Fibroblast of lung (primary cell): ENCODE data around the gene MYO1H. TPM values are rescaled to one million over a fixed set of nuclear protein-coding genes. Genes with fewer than 3 reads are reported as not detected.

Experiments used
- DNase-seq, 2 donors: peaks; one replicate each; pipeline versions ENCODE4 v3.0.0 to v3.0.0-alpha.2; 2010; ENCODE audit warnings: low read depth in 2 of 2
- H2AFZ ChIP-seq: 2 replicates; pipeline ENCODE4 v1.5.1; 2012; ENCODE audit warnings: low read length, control low read depth, inconsistent platforms
- H3K27ac ChIP-seq: 2 replicates; pipeline ENCODE4 v1.5.1; 2011; ENCODE audit warnings: low read length, control low read depth; ENCODE audit not compliant: insufficient read depth
- H3K27me3 ChIP-seq: 2 replicates; pipeline ENCODE4 v1.5.1; 2011; ENCODE audit warnings: mild to moderate bottlenecking, low read length; ENCODE audit not compliant: control insufficient read depth, insufficient read depth
- H3K36me3 ChIP-seq: 2 replicates; pipeline ENCODE4 v1.5.1; 2011; ENCODE audit warnings: low read length; ENCODE audit not compliant: control insufficient read depth, insufficient read depth
- H3K4me1 ChIP-seq: 2 replicates; pipeline ENCODE4 v1.5.1; 2011; ENCODE audit warnings: low read length; ENCODE audit not compliant: control insufficient read depth, insufficient read depth; ENCODE audit errors: extremely low read depth
- H3K4me2 ChIP-seq: 2 replicates; pipeline ENCODE4 v1.5.1; 2011; ENCODE audit warnings: low read length, control low read depth; ENCODE audit not compliant: insufficient read depth; ENCODE audit errors: extremely low read depth
- H3K4me3 ChIP-seq, 4 experiments: fragments of 200-600 bp in 1 of 4; sonication (generic) in 1 of 4; replicated peaks in 1 of 4; 2 replicates each; pipeline ENCODE4 v1.5.1; 2011 to 2016; ENCODE audit warnings: low read length in 4 of 4, low read depth in 3 of 4, mild to moderate bottlenecking in 3 of 4, control low read depth in 2 of 4, inconsistent platforms in 1 of 4, mixed read lengths in 1 of 4; ENCODE audit not compliant: insufficient read depth in 1 of 4; ENCODE audit errors: control extremely low read depth in 1 of 4
- H3K79me2 ChIP-seq: 2 replicates; pipeline ENCODE4 v1.5.1; 2012; ENCODE audit warnings: mild to moderate bottlenecking, low read length, inconsistent platforms; ENCODE audit not compliant: control insufficient read depth, insufficient read depth
- H3K9ac ChIP-seq: 2 replicates; pipeline ENCODE4 v1.5.1; 2011; ENCODE audit warnings: mild to moderate bottlenecking, low read length, control low read depth; ENCODE audit not compliant: insufficient read depth
- H3K9me3 ChIP-seq: 2 replicates; pipeline ENCODE4 v1.5.1; 2012; ENCODE audit warnings: low read depth, low read length; ENCODE audit not compliant: control insufficient read depth, insufficient read depth
- H4K20me1 ChIP-seq: 2 replicates; pipeline ENCODE4 v1.5.1; 2011; ENCODE audit warnings: low read length; ENCODE audit not compliant: control insufficient read depth, insufficient read depth; ENCODE audit errors: extremely low read depth
- CTCF ChIP-seq, 2 donors: IDR thresholded peaks in 1 of 2; conservative IDR thresholded peaks in 1 of 2; 1 replicate in 1 of 2; 2 replicates in 1 of 2; pipeline ENCODE4 v1.5.1; 2011 to 2012; ENCODE audit warnings: low read length in 2 of 2, control low read depth in 1 of 2, inconsistent platforms in 1 of 2, low read depth in 1 of 2, mild to moderate bottlenecking in 1 of 2
- EZH2 ChIP-seq: IDR thresholded peaks from 2 replicates; pipeline ENCODE4 v1.5.1; 2012; ENCODE audit warnings: low read length, control low read depth, mild to moderate bottlenecking; ENCODE audit errors: missing control alignments
- polyA plus RNA-seq, 2 donors: library from polyadenylated mRNA; depleted of rRNA in 1 of 2; stranded (reverse) in 1 of 2; unstranded in 1 of 2; fragments of >200 nt; gene quantifications; 2 replicates each; pipeline ENCODE4 v1.2.1, GENCODE V29; 2011 to 2012; ENCODE audit warnings: missing spikeins in 1 of 2
- total RNA-seq: library from RNA; depleted of rRNA; stranded (reverse); fragments of >200 nt; gene quantifications from 2 replicates; pipeline ENCODE4 v1.2.1, GENCODE V29; 2014

The MYO1H gene
- total and polyA plus RNA-seq, 2 donors (not counting 1 experiment from before 2014, with no cell fraction given) = 0.07 TPM; not detected in 1

DNA sequence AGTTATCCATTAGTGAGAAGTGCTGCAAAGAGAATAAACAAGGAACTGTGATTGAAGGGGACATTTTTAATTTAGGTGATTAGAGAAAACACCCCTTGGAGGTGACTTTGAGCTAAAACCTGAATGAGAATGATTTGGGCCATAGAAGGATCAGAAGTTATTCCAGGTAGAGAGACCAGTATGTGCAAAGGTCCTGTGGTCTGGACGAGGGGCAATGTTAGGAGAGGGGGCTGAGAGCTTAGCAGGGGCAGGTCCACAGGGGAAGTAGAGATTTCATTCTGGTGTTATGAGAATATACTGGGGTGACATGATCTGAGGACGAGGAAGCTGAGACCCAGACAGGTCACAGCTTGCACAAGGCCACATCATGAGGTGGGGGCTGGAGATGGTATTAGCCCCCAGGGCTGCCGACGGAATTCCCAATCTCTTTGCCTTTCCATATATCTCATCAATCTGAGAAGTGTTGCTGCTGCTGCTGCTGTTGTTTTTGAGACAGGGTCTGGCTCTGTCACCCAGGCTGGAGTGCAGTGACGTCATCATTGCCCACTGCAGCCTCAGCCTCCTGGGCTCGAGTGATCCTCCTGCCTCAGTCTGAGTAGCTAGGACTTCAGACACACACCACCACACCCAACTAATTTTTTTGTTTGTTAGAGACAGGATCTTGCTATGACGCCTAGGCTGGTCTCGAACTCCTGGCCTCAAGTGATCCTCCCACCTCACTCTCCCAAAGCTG, 73.8 kb downstream of the MYO1H start:
- no peak overlapping the region for H3K9ac ChIP-seq
- no peak overlapping the region for H3K4me2 ChIP-seq
- H2AFZ ChIP-seq = no peak overlapping the region
- H3K36me3 ChIP-seq = no peaks in the 10 kb centered on the region
- H3K27ac ChIP-seq = no peak overlapping the region
- DNase-seq = no peak
- H3K4me3 ChIP-seq = no peak overlapping the region
- no peaks in the 10 kb centered on the region for H3K9me3 ChIP-seq
- TF ChIP-seq CTCF (conservative IDR thresholded peaks at IDR 0.05 in 1 of 2, IDR thresholded peaks at IDR 0.05 in 1 of 2; ENCODE audit: low read depth in 1 of 2, low read length in 2 of 2) = no peak
- no peaks in the 10 kb centered on the region for H3K4me1 ChIP-seq
- peaks cover 3% of the 10 kb centered on the region for H3K27me3 ChIP-seq
- no peaks in the 10 kb centered on the region for H3K79me2 ChIP-seq
- no peaks in the 10 kb centered on the region for H4K20me1 ChIP-seq

DNA sequence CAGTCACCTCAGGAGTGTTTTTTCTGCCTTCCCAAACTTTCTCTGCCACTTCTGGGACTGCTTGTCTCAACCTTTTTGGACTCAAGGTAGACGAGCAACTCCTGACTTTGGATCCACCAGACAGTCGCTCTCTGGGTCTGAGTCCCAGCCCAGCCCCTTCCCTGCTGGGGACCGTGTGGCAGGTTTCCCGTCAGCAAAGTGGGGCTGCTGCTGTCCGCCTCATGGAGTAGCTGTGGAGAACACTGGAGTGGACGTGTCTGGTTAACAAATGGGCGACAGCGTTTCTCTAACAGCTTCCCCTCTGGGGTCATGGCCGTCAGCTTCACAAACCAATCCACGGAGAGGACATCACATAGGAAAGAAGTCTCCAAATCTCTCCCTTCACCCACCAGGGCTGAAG, 74.6 kb downstream of the MYO1H start:
- Histone ChIP-seq H3K9ac (no peak overlapping the region), H3K9me3 (no peaks in the 10 kb centered on the region), H3K79me2 (no peaks in the 10 kb centered on the region), H4K20me1 (no peaks in the 10 kb centered on the region), H3K4me3 (no peak overlapping the region), H3K4me1 (no peaks in the 10 kb centered on the region), H3K27ac (no peak overlapping the region), H3K4me2 (no peak overlapping the region), H2AFZ (no peak overlapping the region), H3K36me3 (no peaks in the 10 kb centered on the region), H3K27me3 (peaks cover 3% of the 10 kb centered on the region)
- TF ChIP-seq CTCF (conservative IDR thresholded peaks at IDR 0.05 in 1 of 2, IDR thresholded peaks at IDR 0.05 in 1 of 2; ENCODE audit: low read depth in 1 of 2, low read length in 2 of 2) (no peak), EZH2 (no peak)
- no peak for DNase-seq

DNA sequence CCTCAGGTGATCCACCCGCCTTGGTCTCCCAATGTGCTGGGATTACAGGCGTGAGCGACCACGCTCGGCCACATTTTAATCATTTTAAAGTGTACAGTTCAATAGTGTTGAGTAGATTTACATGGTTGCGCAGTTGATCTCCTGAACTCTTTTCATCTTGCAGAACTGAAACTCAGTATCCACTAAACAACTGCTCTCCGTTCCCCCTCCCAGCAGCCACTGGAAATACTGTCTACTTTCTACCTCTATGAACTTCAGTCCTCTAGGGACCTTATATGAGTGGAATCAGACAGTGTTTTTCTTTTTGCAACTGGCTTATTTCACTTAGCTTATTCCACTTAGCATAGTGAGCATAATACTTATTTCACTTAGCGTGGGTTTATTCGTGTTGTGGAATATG, 75.7 kb downstream of the MYO1H start:
- no peaks in the 10 kb centered on the region for H3K9me3 ChIP-seq
- TF ChIP-seq CTCF (conservative IDR thresholded peaks at IDR 0.05 in 1 of 2, IDR thresholded peaks at IDR 0.05 in 1 of 2; ENCODE audit: low read depth in 1 of 2, low read length in 2 of 2) (no peak), EZH2 (no peak)
- no peaks in the 10 kb centered on the region for H3K79me2 ChIP-seq
- H3K4me3 ChIP-seq = no peak overlapping the region
- DNase-seq = no peak
- no peaks in the 10 kb centered on the region for H4K20me1 ChIP-seq
- H2AFZ ChIP-seq = no peak overlapping the region
- H3K4me1 ChIP-seq = no peaks in the 10 kb centered on the region
- peaks cover 3% of the 10 kb centered on the region for H3K27me3 ChIP-seq
- no peak overlapping the region for H3K4me2 ChIP-seq
- no peak overlapping the region for H3K9ac ChIP-seq
- H3K36me3 ChIP-seq = no peaks in the 10 kb centered on the region
- no peak overlapping the region for H3K27ac ChIP-seq
